ENCODE measurements around the gene ADK. TPM values are rescaled to one million over a fixed set of nuclear protein-coding genes. Genes with fewer than 3 reads are reported as not detected.
"Not testable (repeated sequence)": the region's sequence is repeated elsewhere in the genome, so short reads cannot be mapped to it uniquely, and the experiment has no call there.

Gene ADK
- total RNA-seq, 3 donors from 2014 or later, result 27.2 to 50.8 (median 40.0) TPM

GRCh38 chr10:74123081-74123480 is 27.9 kb upstream of the ADK start:
- TF ChIP-seq, protein P1, sequence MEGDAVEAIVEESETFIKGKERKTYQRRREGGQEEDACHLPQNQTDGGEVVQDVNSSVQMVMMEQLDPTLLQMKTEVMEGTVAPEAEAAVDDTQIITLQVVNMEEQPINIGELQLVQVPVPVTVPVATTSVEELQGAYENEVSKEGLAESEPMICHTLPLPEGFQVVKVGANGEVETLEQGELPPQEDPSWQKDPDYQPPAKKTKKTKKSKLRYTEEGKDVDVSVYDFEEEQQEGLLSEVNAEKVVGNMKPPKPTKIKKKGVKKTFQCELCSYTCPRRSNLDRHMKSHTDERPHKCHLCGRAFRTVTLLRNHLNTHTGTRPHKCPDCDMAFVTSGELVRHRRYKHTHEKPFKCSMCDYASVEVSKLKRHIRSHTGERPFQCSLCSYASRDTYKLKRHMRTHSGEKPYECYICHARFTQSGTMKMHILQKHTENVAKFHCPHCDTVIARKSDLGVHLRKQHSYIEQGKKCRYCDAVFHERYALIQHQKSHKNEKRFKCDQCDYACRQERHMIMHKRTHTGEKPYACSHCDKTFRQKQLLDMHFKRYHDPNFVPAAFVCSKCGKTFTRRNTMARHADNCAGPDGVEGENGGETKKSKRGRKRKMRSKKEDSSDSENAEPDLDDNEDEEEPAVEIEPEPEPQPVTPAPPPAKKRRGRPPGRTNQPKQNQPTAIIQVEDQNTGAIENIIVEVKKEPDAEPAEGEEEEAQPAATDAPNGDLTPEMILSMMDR (IDR thresholded peaks at IDR 0.05), result no peak
- no peak for TF ChIP-seq POLR2A (IDR thresholded peaks at IDR 0.05)
- no peak for TF ChIP-seq POLR2AphosphoS5 (IDR thresholded peaks at IDR 0.05)

DNA sequence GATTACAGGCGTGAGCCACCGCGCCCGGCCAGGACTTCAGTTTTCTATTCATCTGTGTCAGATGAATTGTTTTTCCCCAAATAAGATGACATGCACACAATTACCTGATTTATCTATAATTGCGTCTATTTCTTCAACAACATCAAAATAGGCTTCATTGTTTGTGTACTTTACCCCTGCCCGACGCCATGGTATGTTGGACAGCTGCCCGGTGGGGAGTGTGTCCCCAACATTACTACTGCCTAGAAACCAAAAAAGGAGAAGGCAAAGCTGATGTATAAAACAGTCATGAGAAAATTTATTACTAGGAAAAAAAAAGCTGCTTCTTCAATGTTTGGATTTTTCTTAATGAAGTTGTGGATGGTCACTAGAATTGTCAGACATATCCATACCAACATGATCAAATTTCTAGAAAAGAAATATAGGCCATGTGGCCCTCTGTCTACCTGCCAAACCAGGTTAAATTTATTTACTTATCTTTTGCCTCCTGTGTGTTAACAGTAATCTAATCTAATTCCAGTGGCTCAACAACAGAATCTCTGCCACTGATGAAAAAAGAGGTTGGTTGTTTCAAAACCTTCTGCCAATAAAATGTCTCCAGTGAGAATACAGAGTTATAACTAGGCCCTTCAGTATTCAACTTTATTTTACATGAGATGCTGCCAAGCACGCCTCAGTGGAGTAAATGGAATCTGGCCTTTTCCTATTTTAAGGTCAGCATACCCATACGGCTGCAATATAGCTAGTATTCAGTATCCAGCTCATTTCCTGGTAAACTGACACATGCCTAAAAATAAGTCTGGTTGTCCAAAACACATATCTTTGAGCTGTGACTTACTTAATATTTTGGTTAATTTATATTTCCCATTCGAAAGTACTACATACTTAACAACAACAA is 16.8 kb upstream of the ADK start:
- no peak for DNase-seq (ENCODE audit: low spot score in 2 of 2)
- TF ChIP-seq POLR2A (IDR thresholded peaks at IDR 0.05), result no peak
- Histone ChIP-seq H3K9me3 (no peaks in the 10 kb centered on the region), H3K27me3 (no peaks in the 10 kb centered on the region), H3K27ac (no peak overlapping the region), H3K4me3 (no peak overlapping the region), H3K36me3 (no peaks in the 10 kb centered on the region), H3K4me1 (no peaks in the 10 kb centered on the region)
- intact Hi-C loops (cut with DNase I; ENCODE audit: low total_unique reads), result no loop called here

More at GRCh38 chr10:74123081-74123480, 27.9 kb upstream of the ADK start:
- H3K27ac ChIP-seq, result no peak overlapping the region
- H3K9me3 ChIP-seq, result no peaks in the 10 kb centered on the region
- no peak overlapping the region for H3K4me3 ChIP-seq
- no peaks in the 10 kb centered on the region for H3K27me3 ChIP-seq
- H3K36me3 ChIP-seq, result peaks cover 2% of the 10 kb centered on the region
- DNase-seq (ENCODE audit: low spot score in 2 of 2), result no peak
- H3K4me1 ChIP-seq, result no peaks in the 10 kb centered on the region
- intact Hi-C loops (cut with DNase I; ENCODE audit: low total_unique reads), result no loop called here

GRCh38 chr10:74135452-74135851 is 15.6 kb upstream of the ADK start:
- Histone ChIP-seq H3K4me1 (no peaks in the 10 kb centered on the region), H3K9me3 (no peaks in the 10 kb centered on the region), H3K27ac (no peak overlapping the region), H3K27me3 (no peaks in the 10 kb centered on the region), H3K4me3 (no peak overlapping the region), H3K36me3 (no peaks in the 10 kb centered on the region)
- DNase-seq (ENCODE audit: low spot score in 2 of 2), result no peak
- intact Hi-C loops (cut with DNase I; ENCODE audit: low total_unique reads), result no loop called here
- TF ChIP-seq POLR2AphosphoS5 (IDR thresholded peaks at IDR 0.05) (no peak), POLR2A (IDR thresholded peaks at IDR 0.05) (no peak)
- TF ChIP-seq, protein P1 (IDR thresholded peaks at IDR 0.05), result no peak

- intact Hi-C loops (cut with DNase I; ENCODE audit: low total_unique reads), result no loop called here
- H3K4me1 ChIP-seq, result no peaks in the 10 kb centered on the region
- no peak overlapping the region for H3K4me3 ChIP-seq
- no peak for TF ChIP-seq POLR2AphosphoS5 (IDR thresholded peaks at IDR 0.05)
- TF ChIP-seq POLR2A (IDR thresholded peaks at IDR 0.05), result no peak
- TF ChIP-seq, protein P1 (IDR thresholded peaks at IDR 0.05), result no peak
- no peak overlapping the region for H3K27ac ChIP-seq
- no peaks in the 10 kb centered on the region for H3K36me3 ChIP-seq
- no peaks in the 10 kb centered on the region for H3K27me3 ChIP-seq
- DNase-seq (ENCODE audit: low spot score in 2 of 2), result no peak
- no peaks in the 10 kb centered on the region for H3K9me3 ChIP-seq
Observed at GRCh38 chr10:74137992-74138391, 13.0 kb upstream of the ADK start.

DNA sequence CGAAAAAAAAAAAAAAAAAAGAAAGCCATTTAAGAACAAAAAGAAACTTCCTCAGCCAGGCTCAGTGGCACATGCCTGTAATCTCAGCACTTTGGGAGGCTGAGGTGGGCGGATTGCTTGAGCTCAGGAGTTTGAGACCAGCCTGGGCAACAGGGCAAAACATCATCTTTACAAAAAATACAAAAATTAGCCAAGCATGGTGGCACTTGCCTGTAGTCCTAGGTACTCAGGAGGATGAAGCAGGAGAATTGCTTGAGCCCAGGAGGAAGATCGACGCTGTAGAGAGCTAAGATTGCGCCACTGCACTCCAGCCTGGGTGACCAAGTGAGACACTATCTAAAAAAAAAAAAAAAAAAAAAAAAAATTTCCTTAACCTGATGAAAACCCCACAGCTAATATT is 12.4 kb upstream of the ADK start:
- H3K36me3 ChIP-seq; DNase-seq (ENCODE audit: low spot score in 2 of 2); H3K27me3 ChIP-seq; H3K4me1 ChIP-seq; intact Hi-C loops (cut with DNase I; ENCODE audit: low total_unique reads); H3K9me3 ChIP-seq; H3K27ac ChIP-seq; H3K4me3 ChIP-seq: not testable (repeated sequence)

GRCh38 chr10:74139981-74140380 is 11.0 kb upstream of the ADK start:
- Histone ChIP-seq H3K9me3 (no peaks in the 10 kb centered on the region), H3K27ac (no peak overlapping the region), H3K27me3 (no peaks in the 10 kb centered on the region), H3K4me1 (peaks cover 0 to 1% of the 10 kb centered on the region in 2 donors), H3K36me3 (no peaks in the 10 kb centered on the region), H3K4me3 (no peak overlapping the region)
- TF ChIP-seq, protein P1 (IDR thresholded peaks at IDR 0.05), result no peak
- TF ChIP-seq POLR2A (IDR thresholded peaks at IDR 0.05), result no peak
- DNase-seq (ENCODE audit: low spot score in 2 of 2), result no peak
- intact Hi-C loops (cut with DNase I; ENCODE audit: low total_unique reads), result no loop called here

Measured in breast epithelium (tissue), 4 donors.